T-helper 1 cell treated with Interleukin-12 subunit alpha and Interleukin-12 subunit beta and Interleukin-4 antibody, amounts not matched to agents 30 μg/mL and 1 μg/mL, for 36 hours (primary cell): Measurements from ENCODE around the gene ACAT1.
"Not testable (repeated sequence)": the region's sequence is repeated elsewhere in the genome, so short reads cannot be mapped to it uniquely, and the experiment has no call there.

Source experiments
- H3K27ac Mint-ChIP-seq: one replicate; pipeline ENCODE4 v1.8.0; 2021; ENCODE audit warnings: mild to moderate bottlenecking, mixed read lengths
- H3K27me3 Mint-ChIP-seq: one replicate; pipeline ENCODE4 v1.8.0; 2021; ENCODE audit warnings: low read depth, mixed read lengths
- H3K36me3 Mint-ChIP-seq: one replicate; pipeline ENCODE4 v1.8.0; 2021; ENCODE audit warnings: low read depth, mixed read lengths
- H3K4me1 Mint-ChIP-seq: one replicate; pipeline ENCODE4 v1.8.0; 2021; ENCODE audit warnings: low read depth, mixed read lengths
- H3K4me3 Mint-ChIP-seq: one replicate; pipeline ENCODE4 v1.8.0; 2021; ENCODE audit warnings: mild to moderate bottlenecking, moderate library complexity, mixed read lengths
- H3K9me3 Mint-ChIP-seq: one replicate; pipeline ENCODE4 v1.8.0; 2021; ENCODE audit warnings: mixed read lengths

Gene ACAT1

DNA sequence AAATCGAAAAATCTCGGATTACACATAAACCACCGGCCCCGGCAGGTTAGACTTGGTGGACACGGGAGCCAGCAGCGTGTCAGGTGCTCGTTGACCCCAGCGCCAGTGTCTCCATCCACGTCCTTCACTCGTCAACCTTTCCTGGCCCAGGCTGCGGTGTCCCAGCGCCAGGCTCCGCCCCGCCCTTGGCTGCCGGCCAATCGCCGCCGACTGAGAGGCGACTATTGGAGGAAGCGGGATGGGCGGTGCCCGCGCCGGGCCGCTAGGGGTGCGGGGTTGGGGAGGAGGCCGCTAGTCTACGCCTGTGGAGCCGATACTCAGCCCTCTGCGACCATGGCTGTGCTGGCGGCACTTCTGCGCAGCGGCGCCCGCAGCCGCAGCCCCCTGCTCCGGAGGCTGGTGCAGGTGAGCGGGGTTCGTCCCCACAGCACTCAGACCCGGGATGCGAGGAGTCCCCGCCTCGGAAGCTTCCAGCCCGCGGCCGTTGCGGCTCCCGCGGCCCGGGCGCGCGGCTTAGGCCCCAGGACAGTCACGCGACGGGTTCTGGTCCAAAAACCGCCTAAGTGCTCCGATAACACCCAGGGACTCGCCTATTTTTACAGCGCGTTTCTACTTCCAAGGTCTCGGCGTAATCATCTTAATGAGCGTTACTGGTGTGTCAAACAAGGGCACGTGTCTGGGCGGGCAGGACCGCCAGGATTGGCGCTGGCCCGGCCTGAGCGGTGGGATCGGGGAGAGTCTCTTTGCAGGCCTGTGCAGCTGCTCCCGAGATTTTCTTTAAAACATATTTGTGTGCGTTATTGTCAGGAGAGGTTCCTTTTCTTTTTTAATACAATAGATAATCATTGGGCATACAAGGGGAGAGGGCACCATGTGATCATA is at the start of gene ACAT1:
ACAT1 (plus strand) TSS at position 294 of the 882 bp plus-strand sequence; CDS start at position 334, 40 bp downstream.
- Mint-ChIP-seq H3K27ac (peak within 1 kb of the TSS; percentile 64), H3K27me3 (no peaks in the 10 kb centered on the region), H3K9me3 (no peaks in the 10 kb centered on the region), H3K4me1 (peaks cover 35% of the 10 kb centered on the region), H3K36me3 (peaks cover 12% of the 10 kb centered on the region), H3K4me3 (peak within 1 kb of the TSS; percentile 97)

DNA sequence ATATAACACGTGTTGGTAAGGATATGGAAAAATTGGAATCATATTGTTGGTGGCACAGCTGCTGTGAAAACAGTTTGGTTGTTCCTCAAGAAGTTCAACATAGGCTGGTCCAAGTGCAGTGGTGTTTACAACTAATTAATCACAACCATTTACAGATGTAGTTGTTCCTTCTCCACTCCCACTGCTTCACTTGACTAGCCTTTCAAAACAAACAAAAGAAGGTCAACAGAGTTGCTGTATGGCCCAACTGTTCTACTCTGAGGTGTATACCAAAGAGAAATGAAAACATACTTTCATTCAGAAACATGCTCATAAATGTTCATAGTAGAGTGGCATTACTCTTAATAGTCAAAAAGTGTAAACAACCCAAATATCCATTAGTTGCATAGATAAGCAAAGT is 36.6 kb upstream of the ACAT1 start:
- Mint-ChIP-seq H3K4me1 (no peaks in the 10 kb centered on the region), H3K27me3 (no peaks in the 10 kb centered on the region), H3K4me3 (no peak overlapping the region), H3K9me3 (no peaks in the 10 kb centered on the region), H3K27ac (no peak overlapping the region), H3K36me3 (peaks cover 23% of the 10 kb centered on the region)

DNA sequence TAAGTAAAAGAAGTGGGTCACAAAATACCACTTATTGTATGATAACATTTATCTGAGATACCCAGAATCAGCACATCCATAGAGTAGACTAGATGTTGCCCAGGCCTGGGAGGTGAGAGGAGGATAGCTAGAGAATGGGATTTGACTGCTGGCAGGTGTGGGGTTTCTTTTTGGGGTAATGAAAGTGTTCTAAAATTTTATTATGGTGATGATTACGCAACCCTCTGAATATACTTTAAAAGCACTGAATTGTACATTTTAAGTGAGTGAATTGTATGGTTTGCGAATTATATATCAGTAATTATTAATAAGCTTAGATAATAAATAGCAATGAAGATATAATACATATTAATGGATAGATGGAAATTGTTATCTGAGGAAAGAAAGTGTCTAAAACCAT is 35.7 kb upstream of the ACAT1 start:
- Mint-ChIP-seq H3K27ac (no peak overlapping the region), H3K4me1 (no peaks in the 10 kb centered on the region), H3K36me3 (peaks cover 18% of the 10 kb centered on the region), H3K4me3 (no peak overlapping the region), H3K9me3 (no peaks in the 10 kb centered on the region), H3K27me3 (no peaks in the 10 kb centered on the region)

DNA sequence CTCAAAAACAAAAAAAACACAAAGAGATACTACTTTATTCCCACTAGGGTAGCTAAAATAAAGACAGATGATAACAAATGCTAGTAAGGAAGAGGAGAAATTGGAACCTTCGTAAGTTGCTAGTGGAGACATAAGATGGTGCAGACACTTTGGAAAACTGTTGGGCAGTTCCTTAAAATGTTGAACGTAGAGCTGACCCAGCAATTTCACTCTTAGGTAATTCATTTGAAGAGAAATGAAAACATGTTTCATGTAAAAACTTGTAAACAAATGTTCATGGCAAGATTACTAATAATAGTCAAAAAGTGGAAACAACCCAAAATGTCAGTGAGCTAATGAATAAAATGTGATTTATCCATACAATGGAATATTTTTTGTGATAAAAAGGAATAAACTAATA is 29.2 kb upstream of the ACAT1 start:
- H3K36me3 Mint-ChIP-seq = peaks cover 17% of the 10 kb centered on the region
- no peak overlapping the region for H3K4me3 Mint-ChIP-seq
- no peak overlapping the region for H3K27ac Mint-ChIP-seq

DNA sequence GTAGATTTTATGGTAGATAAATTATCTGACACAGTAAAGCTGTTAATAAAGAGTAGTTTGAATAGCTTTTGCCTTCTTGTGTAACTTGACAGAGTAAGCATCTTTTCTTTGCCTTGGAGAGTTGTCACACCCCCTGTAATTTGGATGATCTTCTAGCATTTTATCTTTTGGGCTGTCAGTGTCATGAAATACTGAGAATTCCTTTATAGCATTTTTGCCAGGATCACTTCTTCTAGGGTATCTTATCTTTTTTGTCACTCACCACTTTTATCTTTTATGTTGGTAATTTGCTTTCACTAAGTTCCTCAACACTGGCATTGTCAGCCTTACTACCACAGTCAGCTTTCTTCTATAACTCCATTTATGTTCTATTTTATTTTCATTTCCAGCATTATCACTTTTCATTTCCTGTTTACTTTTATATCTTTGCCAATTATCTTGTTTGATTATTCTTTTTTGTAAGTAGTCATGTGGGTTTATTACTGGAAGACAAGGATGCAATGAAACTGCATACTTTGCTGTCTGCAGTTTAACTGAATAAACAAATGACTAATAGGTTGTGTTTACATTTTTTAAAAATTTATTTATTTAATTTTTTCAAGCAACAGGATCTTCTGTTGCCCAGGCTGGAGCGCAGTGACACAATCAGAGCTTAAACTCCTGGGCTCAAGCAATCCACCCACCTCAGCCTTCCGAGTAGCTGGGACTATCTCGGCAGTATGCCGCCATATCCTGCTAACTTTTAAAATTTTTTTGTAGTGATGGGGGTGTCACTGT is 28.1 kb upstream of the ACAT1 start:
- no peaks in the 10 kb centered on the region for H3K4me1 Mint-ChIP-seq
- H3K27me3 Mint-ChIP-seq = no peaks in the 10 kb centered on the region
- no peaks in the 10 kb centered on the region for H3K9me3 Mint-ChIP-seq
- no peak overlapping the region for H3K4me3 Mint-ChIP-seq
- peak overlapping the region; percentile 22 for H3K27ac Mint-ChIP-seq
- H3K36me3 Mint-ChIP-seq = peaks cover 22% of the 10 kb centered on the region

More for the DNA sequence above, 29.2 kb upstream of the ACAT1 start:
- H3K9me3 Mint-ChIP-seq = no peaks in the 10 kb centered on the region
- no peaks in the 10 kb centered on the region for H3K27me3 Mint-ChIP-seq
- no peaks in the 10 kb centered on the region for H3K4me1 Mint-ChIP-seq

DNA sequence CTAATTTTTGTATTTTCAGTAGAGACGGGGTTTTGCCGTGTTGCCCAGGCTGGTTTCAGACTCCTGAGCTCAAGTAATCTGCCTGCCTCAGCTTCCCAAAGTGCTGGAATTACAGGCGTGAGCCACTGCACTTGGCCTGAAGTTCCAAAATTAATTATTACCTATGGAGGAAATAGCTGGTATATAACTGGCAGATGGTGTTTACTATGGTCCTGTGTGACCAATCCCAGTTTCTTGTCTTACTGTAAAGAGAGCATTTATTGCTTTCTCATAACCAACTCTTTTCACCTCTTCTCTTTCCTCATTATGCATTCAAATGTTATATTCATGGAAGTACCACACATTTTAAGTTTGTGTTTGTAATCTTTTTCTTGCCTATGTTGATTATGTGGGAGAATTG is 24.2 kb upstream of the ACAT1 start:
- H3K4me3 Mint-ChIP-seq = no peak overlapping the region
- no peaks in the 10 kb centered on the region for H3K4me1 Mint-ChIP-seq
- H3K9me3 Mint-ChIP-seq = no peaks in the 10 kb centered on the region
- H3K36me3 Mint-ChIP-seq = peaks cover 19% of the 10 kb centered on the region
- H3K27me3 Mint-ChIP-seq = no peaks in the 10 kb centered on the region
- H3K27ac Mint-ChIP-seq = no peak overlapping the region

DNA sequence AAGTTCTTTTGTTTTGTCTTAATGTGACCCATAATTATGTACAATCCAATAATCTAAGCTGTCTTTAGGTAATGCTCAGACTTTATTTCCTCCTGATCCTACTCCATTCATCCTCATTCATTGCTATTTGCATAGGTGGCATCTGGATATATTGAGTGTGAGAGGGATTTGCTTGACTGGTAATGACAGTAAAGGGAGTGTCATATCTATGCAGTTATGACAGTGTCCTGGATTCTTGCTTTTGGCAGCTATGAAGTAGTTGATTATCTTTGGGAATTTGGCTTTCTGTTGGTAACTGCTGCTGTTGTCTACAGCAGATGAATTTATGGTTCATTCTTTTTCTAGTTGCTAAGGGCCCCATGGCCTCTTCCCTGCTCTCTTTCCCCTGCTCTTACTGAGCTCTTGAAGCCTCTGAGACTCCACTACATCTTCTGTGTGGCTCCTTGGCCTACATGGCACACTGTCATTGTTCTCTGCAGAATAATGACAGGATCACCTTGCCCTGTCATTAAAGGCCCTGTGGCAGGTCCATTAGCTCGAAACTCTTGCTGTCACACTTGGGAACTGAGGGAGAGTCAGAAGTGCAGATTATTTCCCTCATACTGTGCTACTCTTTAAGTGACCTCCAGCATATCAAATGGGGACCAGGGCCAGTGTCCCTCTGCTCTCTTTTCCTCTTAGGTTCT is 20.1 kb upstream of the ACAT1 start:
- H3K36me3 Mint-ChIP-seq = peaks cover 12% of the 10 kb centered on the region
- no peaks in the 10 kb centered on the region for H3K9me3 Mint-ChIP-seq
- H3K27me3 Mint-ChIP-seq = no peaks in the 10 kb centered on the region
- no peaks in the 10 kb centered on the region for H3K4me1 Mint-ChIP-seq
- no peak overlapping the region for H3K4me3 Mint-ChIP-seq
- H3K27ac Mint-ChIP-seq = no peak overlapping the region

DNA sequence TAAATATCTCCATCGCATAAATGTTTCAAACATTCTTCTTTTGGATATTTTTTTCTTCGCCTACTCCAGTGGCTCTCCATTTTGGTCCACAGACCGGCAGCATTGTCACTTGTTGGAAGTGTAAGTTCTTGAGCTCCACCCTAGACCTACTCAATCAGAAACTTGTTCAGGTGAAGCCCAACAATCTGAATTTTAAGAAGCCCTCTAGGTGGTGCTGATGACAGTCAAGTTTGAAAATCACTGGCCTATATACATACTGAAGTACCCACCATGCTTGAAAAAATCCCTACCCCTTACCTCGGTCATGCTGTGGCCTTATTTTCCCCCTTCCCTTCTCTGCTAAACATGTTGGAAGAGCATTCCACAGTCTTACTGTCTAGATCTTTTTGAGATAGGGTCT is 10.2 kb upstream of the ACAT1 start:
- peaks cover 6% of the 10 kb centered on the region for H3K36me3 Mint-ChIP-seq
- no peaks in the 10 kb centered on the region for H3K9me3 Mint-ChIP-seq
- H3K4me1 Mint-ChIP-seq = peaks cover 4% of the 10 kb centered on the region
- no peak overlapping the region for H3K4me3 Mint-ChIP-seq
- no peak overlapping the region for H3K27ac Mint-ChIP-seq
- H3K27me3 Mint-ChIP-seq = no peaks in the 10 kb centered on the region

DNA sequence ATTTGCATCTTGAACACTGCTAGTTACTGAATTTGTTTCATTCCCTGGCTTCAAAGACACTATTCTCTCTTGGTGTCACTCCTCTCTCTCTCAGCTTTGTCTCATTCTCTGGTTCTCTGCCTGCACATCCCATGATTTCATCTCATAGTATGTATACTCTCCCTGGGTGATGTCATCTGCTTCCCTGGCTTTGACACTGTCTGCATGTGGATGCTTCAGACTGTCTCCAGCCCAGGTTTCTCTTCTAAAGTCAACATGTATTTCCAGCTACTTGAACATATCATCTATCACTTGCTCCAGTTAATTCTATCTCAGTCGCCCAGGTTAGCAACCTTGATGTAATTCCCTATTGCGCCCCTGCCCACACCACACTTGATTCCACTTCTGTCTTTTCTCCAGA is 9.3 kb upstream of the ACAT1 start:
- no peaks in the 10 kb centered on the region for H3K9me3 Mint-ChIP-seq
- no peaks in the 10 kb centered on the region for H3K27me3 Mint-ChIP-seq
- H3K36me3 Mint-ChIP-seq = peaks cover 6% of the 10 kb centered on the region
- H3K4me3 Mint-ChIP-seq = no peak overlapping the region
- H3K27ac Mint-ChIP-seq = no peak overlapping the region
- H3K4me1 Mint-ChIP-seq = peaks cover 4% of the 10 kb centered on the region

DNA sequence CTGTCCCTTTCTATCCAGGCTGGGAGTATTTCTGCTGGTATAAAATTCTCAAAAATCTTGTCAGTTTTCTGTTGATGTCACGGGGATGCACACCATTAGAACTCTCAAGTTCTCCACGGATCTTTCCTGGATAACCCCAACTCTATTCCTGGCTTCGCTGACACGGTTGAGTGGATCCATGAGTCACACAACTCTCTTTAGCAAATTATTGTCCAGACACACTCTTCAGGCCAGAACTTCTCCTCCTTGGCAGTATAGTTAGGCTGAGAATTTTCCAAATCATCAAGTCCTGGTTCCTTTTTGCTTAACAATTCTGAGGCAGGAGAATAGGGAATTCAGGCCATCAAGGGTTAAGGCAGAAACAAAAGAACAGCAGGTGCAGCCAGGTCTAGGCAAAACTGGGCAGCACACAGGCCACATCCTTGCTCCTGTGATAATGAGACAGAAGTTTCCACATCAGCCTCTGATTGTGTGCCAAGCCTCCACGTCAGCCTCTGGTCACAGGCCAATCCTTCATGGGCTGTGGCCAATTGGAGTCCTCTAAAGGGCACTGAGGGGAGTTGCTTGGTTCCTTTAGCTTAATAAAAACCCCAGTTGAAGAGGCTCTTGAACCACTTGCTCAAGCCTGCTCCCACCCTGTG is 5.7 kb upstream of the ACAT1 start:
- H3K4me1 Mint-ChIP-seq = peaks cover 4% of the 10 kb centered on the region
- H3K4me3 Mint-ChIP-seq = no peak overlapping the region
- no peaks in the 10 kb centered on the region for H3K27me3 Mint-ChIP-seq
- H3K9me3 Mint-ChIP-seq = no peaks in the 10 kb centered on the region
- H3K36me3 Mint-ChIP-seq = peaks cover 6% of the 10 kb centered on the region
- H3K27ac Mint-ChIP-seq = no peak overlapping the region

DNA sequence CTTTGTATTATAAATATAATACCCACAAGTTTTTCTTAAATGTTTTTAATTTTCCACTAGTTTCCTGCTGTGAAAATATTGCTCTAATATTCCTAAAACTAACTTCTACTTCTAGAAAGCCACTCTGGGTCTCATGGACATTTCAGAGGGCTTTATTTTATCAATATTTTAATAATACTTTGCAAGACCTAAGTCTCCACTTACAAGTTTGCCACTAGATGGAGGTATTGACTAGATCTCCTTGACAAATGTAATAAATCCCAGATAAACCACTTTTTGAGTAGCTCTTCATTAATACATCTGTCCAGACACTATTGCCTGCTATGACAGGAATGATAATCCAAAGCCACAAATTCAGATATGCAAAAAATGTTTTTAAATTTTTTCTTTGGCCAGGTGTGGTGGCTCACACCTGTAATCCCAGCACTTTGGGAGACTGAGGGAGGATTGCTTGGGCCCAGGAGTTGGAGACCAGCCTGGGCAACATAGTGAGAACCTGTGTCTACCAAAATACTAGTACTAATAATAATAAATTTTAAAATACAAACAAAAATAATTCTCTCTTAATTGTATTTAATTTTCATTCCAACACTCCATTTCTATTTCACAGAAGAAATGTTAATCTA is 3.5 kb upstream of the ACAT1 start:
- H3K4me3 Mint-ChIP-seq = no peak overlapping the region
- H3K9me3 Mint-ChIP-seq = no peaks in the 10 kb centered on the region
- H3K27me3 Mint-ChIP-seq = no peaks in the 10 kb centered on the region
- no peak overlapping the region for H3K27ac Mint-ChIP-seq
- H3K4me1 Mint-ChIP-seq = peaks cover 11% of the 10 kb centered on the region
- no peaks in the 10 kb centered on the region for H3K36me3 Mint-ChIP-seq

DNA sequence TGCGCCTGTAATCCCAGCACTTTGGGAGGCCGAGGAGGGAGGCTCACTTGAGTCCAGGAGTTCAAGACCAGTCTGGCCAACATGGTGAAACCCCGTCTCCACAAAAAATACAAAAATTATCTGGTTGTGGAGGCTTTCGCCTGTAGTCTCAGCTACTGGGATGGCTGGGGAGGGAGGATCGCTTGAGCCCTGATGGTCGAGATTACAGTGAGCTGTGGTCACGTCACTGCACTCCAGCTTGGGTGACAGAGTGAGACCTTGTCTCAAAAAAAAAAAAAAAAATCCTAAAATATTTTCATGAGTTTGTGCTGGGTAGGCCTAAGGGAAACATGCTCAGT is 462 bp upstream of the ACAT1 start:
- not testable (repeated sequence) for H3K36me3 Mint-ChIP-seq

DNA sequence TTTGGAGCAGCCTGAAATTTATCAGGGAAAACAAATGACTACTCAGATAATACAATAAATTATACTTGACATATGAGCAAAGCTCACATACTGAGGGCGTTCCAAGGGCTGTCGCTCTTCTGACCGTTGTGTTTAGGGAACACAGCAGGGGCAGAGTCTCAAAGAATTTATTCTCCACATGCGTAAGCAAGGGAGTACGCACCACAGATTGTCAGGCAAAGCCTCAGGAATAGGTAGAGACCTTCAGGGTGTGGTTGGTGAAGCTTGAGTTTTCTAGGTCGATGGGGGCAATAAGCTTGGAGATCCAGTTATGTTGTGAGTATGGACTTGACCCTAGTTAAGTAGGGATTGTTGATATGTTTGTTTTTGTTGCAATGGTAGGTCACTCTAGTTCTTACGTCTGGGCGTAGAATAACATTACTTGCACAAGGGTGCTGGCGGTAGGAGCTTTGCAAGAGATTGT is 830 bp downstream of the ACAT1 start:
- peaks cover 13% of the 10 kb centered on the region for H3K36me3 Mint-ChIP-seq
- peaks cover 35% of the 10 kb centered on the region for H3K4me1 Mint-ChIP-seq
- peak overlapping the region; percentile 97 for H3K4me3 Mint-ChIP-seq
- H3K27ac Mint-ChIP-seq = peak overlapping the region; percentile 18
- H3K27me3 Mint-ChIP-seq = no peaks in the 10 kb centered on the region
- no peaks in the 10 kb centered on the region for H3K9me3 Mint-ChIP-seq

More for the DNA sequence above, 462 bp upstream of the ACAT1 start:
- peak overlapping the region; percentile 50 for H3K27ac Mint-ChIP-seq
- not testable (repeated sequence) for H3K9me3 Mint-ChIP-seq, H3K27me3 Mint-ChIP-seq
- peaks cover 33% of the 10 kb centered on the region for H3K4me1 Mint-ChIP-seq
- H3K4me3 Mint-ChIP-seq = peak overlapping the region; percentile 97

DNA sequence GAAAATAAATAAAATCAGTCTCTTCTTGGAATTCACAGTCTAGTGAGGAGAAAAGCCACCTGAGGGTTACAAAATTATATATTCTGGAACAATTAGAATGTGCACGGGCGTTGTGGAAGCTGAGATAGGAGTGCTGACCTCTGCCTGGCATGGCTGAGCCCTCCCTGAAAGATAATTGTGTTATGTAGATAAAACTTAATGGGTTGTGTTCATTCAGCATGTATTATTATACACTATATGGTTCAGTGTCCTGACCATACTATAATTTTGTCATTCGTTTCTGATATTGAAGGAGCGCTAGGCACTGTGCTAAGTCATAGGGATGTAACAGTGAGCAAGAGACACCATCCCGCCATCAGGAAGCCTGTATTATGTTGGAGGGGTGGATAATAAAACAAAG is 3.7 kb downstream of the ACAT1 start:
- peaks cover 35% of the 10 kb centered on the region for H3K4me1 Mint-ChIP-seq
- no peaks in the 10 kb centered on the region for H3K27me3 Mint-ChIP-seq
- no peaks in the 10 kb centered on the region for H3K9me3 Mint-ChIP-seq
- H3K4me3 Mint-ChIP-seq = no peak overlapping the region
- peaks cover 21% of the 10 kb centered on the region for H3K36me3 Mint-ChIP-seq
- H3K27ac Mint-ChIP-seq = peak overlapping the region; percentile 43
